Kasumi-1 (cell line): ENCODE results near the gene KIF16B.
"Not testable (repeated sequence)": the region's sequence is repeated elsewhere in the genome, so short reads cannot be mapped to it uniquely, and the experiment has no call there.

Source experiments
- DNase-seq, 2 experiments: peaks; one replicate each; lab custom pipeline; 2025; lab: John Stamatoyannopoulos, UW

The KIF16B gene

GRCh38 chr20:16519673-16520072, 53.6 kb downstream of the KIF16B start:
- not testable (repeated sequence) for DNase-seq

- peak in 1 of 2 experiments; percentile 8 for DNase-seq
Measured at GRCh38 chr20:16518784-16519084, 54.5 kb downstream of the KIF16B start.

- peak; percentile 70 for DNase-seq
Measured at GRCh38 chr20:16517946-16518783, 55.1 kb downstream of the KIF16B start.

- no peak for DNase-seq
Measured at GRCh38 chr20:16516794-16517193, 56.5 kb downstream of the KIF16B start.

- DNase-seq: no peak
Measured at GRCh38 chr20:16515046-16515445, 58.2 kb downstream of the KIF16B start.

GRCh38 chr20:16514140-16514539, 59.1 kb downstream of the KIF16B start:
- DNase-seq: peak; percentile 22 to 35

GRCh38 chr20:16505894-16506293, 67.4 kb downstream of the KIF16B start:
- no peak for DNase-seq

GRCh38 chr20:16501301-16501700, 71.9 kb downstream of the KIF16B start:
- DNase-seq: no peak

- no peak for DNase-seq
Measured at GRCh38 chr20:16500197-16500596, 73.1 kb downstream of the KIF16B start.

- no peak for DNase-seq
Measured at GRCh38 chr20:16498526-16499253, 74.6 kb downstream of the KIF16B start.

GRCh38 chr20:16497896-16498295, 75.4 kb downstream of the KIF16B start:
- DNase-seq: no peak

GRCh38 chr20:16493486-16493885, 79.8 kb downstream of the KIF16B start:
- DNase-seq: no peak

- no peak for DNase-seq
Measured at GRCh38 chr20:16491294-16491905, 81.8 kb downstream of the KIF16B start.

GRCh38 chr20:16490696-16491095, 82.6 kb downstream of the KIF16B start:
- peak; percentile 61 to 71 for DNase-seq

GRCh38 chr20:16488616-16489015, 84.6 kb downstream of the KIF16B start:
- no peak for DNase-seq

- DNase-seq: no peak
Measured at GRCh38 chr20:16488086-16488485, 85.2 kb downstream of the KIF16B start.

- no peak for DNase-seq
Measured at GRCh38 chr20:16486532-16486931, 86.7 kb downstream of the KIF16B start.

GRCh38 chr20:16485401-16485800, 87.8 kb downstream of the KIF16B start:
- no peak for DNase-seq

- DNase-seq: no peak
Measured at GRCh38 chr20:16483024-16483423, 90.2 kb downstream of the KIF16B start.

- no peak for DNase-seq
Measured at GRCh38 chr20:16481977-16482376, 91.3 kb downstream of the KIF16B start.

- no peak for DNase-seq
Measured at GRCh38 chr20:16479666-16480065, 93.6 kb downstream of the KIF16B start.

- no peak for DNase-seq
Measured at GRCh38 chr20:16477632-16478031, 95.6 kb downstream of the KIF16B start.

- DNase-seq: peak; percentile 76 to 83
Measured at GRCh38 chr20:16476032-16476431, 97.2 kb downstream of the KIF16B start.
